Caco-2 (cell line): ENCODE measurements around the gene HKDC1. TPM values are rescaled to one million over a fixed set of nuclear protein-coding genes. Genes with fewer than 3 reads are reported as not detected.
A peak's percentile ranks its signal among the peaks of the same experiment; 100 is the strongest.

Experiments used
- BruUV-seq: library from RNA; stranded (reverse); fragments of 400-500 nt; replicated peaks from 2 replicates; lab custom pipeline; 2021; lab: Mats Ljungman, UMichigan
- CTCF ChIA-PET: fragments of 300-600 bp; sonication (Branson Sonifier 250); formaldehyde crosslinking; loops from one replicate; lab custom pipeline; 2022; ENCODE audit warnings: antibody characterized with exemption; lab: Charles Lee
- POLR2A ChIA-PET: fragments of 300-600 bp; sonication (Branson Sonifier 250); formaldehyde crosslinking; loops from one replicate; lab custom pipeline; 2022; ENCODE audit warnings: antibody characterized with exemption; lab: Charles Lee
- DNase-seq, 2 experiments: peaks; one replicate each; pipeline versions ENCODE4 v3.0.0 to v3.0.0-alpha.2; 2020 to 2022
- H3K27me3 ChIP-seq: replicated peaks from 2 replicates; pipeline ENCODE4 v1.6.0; 2011; ENCODE audit warnings: low read length; ENCODE audit not compliant: control insufficient read depth, insufficient read depth
- H3K36me3 ChIP-seq: 2 replicates; pipeline ENCODE4 v1.5.1; 2011; ENCODE audit warnings: low read length; ENCODE audit not compliant: control insufficient read depth, insufficient read depth
- H3K4me1 ChIP-seq: fragments of 250-450 bp; sonication (Bioruptor Pico); 2 replicates; pipeline ENCODE4 v1.5.1; 2020; ENCODE audit warnings: mild to moderate bottlenecking
- H3K4me3 ChIP-seq: 2 replicates; pipeline ENCODE4 v1.5.1; 2011; ENCODE audit warnings: low read depth, mild to moderate bottlenecking, control low read depth, low read length
- H3K9me3 ChIP-seq: fragments of 250-450 bp; sonication (Bioruptor Pico); 2 replicates; pipeline ENCODE4 v1.5.1; 2020; ENCODE audit warnings: mild to moderate bottlenecking, moderate library complexity
- H3K27ac Mint-ChIP-seq: one replicate; pipeline ENCODE4 v1.8.0; 2022; ENCODE audit warnings: mixed read lengths; ENCODE audit not compliant: unreplicated experiment
- H3K27me3 Mint-ChIP-seq: one replicate; pipeline ENCODE4 v1.8.0; 2022; ENCODE audit warnings: mixed read lengths; ENCODE audit not compliant: insufficient read depth, unreplicated experiment
- H3K36me3 Mint-ChIP-seq: one replicate; pipeline ENCODE4 v1.8.0; 2022; ENCODE audit warnings: mild to moderate bottlenecking, mixed read lengths; ENCODE audit not compliant: insufficient read depth, unreplicated experiment
- H3K4me1 Mint-ChIP-seq: one replicate; pipeline ENCODE4 v1.8.0; 2022; ENCODE audit warnings: low read depth, mixed read lengths; ENCODE audit not compliant: unreplicated experiment
- H3K4me3 Mint-ChIP-seq: one replicate; pipeline ENCODE4 v1.8.0; 2022; ENCODE audit warnings: mild to moderate bottlenecking, moderate library complexity, mixed read lengths; ENCODE audit not compliant: unreplicated experiment
- H3K9me3 Mint-ChIP-seq: one replicate; pipeline ENCODE4 v1.8.0; 2022; ENCODE audit warnings: mixed read lengths; ENCODE audit not compliant: unreplicated experiment
- CTCF ChIP-seq, 2 experiments: fragments of 200-600 bp in 1 of 2; IDR thresholded peaks; 1 replicate in 1 of 2; 2 replicates in 1 of 2; pipeline versions ENCODE4 v1.5.1 to v1.8.0; 2011 to 2022; ENCODE audit warnings: antibody characterized with exemption in 1 of 2, control low read depth in 1 of 2, inconsistent platforms in 1 of 2, low read depth in 1 of 2, low read length in 1 of 2, mild to moderate bottlenecking in 1 of 2, moderate library complexity in 1 of 2; ENCODE audit not compliant: insufficient read depth in 1 of 2, severe bottlenecking in 1 of 2, unreplicated experiment in 1 of 2
- intact Hi-C: fragments of 100-400 bp; cut with micrococcal nuclease; formaldehyde crosslinking; loops from one replicate; pipeline ENCODE4 v1.10.0; 2022; ENCODE audit not compliant: unreplicated experiment
- total RNA-seq: library from RNA; stranded (reverse); gene quantifications from 2 replicates; pipeline ENCODE4 v1.2.3, GENCODE V29; 2022

Gene HKDC1
- total RNA-seq, 1 experiment from 2014 or later: 24.5 TPM

DNA sequence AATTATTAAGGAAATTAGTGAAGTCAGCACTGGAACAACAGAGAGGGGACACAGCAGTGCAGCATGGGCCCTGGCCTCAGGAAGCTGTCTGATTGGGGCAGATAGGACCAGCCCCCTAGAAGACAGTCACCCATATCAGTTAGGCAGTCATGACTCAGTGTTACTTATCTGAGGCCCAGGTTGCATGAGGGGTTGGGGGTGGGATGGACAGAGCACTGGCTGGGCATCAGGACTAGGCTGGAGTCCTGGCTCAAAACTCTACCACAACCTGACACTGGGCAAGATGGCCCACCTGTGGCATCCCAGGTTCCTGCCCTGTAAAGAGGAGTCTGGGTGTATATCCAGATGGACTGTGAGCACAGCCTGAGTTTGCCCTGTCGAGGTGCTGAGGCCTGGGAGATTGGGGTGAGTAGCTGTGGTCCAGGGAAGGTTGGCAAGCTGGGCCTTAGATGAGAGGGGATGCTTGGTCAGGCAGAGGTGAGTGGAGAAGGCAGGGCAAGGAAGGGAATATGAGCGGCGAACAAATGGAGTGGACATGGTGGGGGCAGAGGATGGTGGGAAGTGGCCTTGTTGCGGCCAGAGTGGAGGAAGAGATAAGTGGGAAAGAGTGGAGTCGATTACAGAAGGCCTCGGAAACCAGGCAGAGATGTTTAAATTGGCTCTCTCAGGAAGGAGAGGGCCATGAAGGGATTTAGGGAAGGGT is 95.6 kb downstream of the HKDC1 start:
- Histone ChIP-seq H3K4me1 (peaks cover 60% of the 10 kb centered on the region), H3K27me3 (no peaks in the 10 kb centered on the region), H3K9me3 (no peaks in the 10 kb centered on the region), H3K4me3 (no peak overlapping the region), H3K36me3 (no peaks in the 10 kb centered on the region)
- ChIA-PET POLR2A (no interaction called here), CTCF (interaction anchor here (0.6 kb wide), 2 partner anchors 92 to 401 kb away, joined by 3 read pairs; no protein-coding TSS in a partner anchor)
- Mint-ChIP-seq H3K4me1 (peaks cover 31% of the 10 kb centered on the region), H3K27me3 (no peaks in the 10 kb centered on the region), H3K36me3 (peaks cover 10% of the 10 kb centered on the region), H3K27ac (peak overlapping the region; percentile 49), H3K4me3 (peak overlapping the region; percentile 38), H3K9me3 (no peaks in the 10 kb centered on the region)
- no peak for TF ChIP-seq CTCF (IDR thresholded peaks at IDR 0.05; ENCODE audit: insufficient read depth in 1 of 2, low read depth in 1 of 2, low read length in 1 of 2, severe bottlenecking in 1 of 2, unreplicated experiment in 1 of 2)
- DNase-seq: no peak
- intact Hi-C loops: loop anchor here (1.0 to 10.0 kb wide), 4 partner anchors 18 to 191 kb away; partner anchors contain the start of gene VPS26A
- BruUV-seq: no TSS peak

- ChIA-PET POLR2A (interaction anchor here (1.0 kb wide), 1 partner anchor 69 kb away, joined by 4 read pairs; no protein-coding TSS in a partner anchor), CTCF (no interaction called here)
- peak overlapping the region; percentile 10 for H3K4me3 Mint-ChIP-seq
- H3K4me1 ChIP-seq: peaks cover 55% of the 10 kb centered on the region
- no peak overlapping the region for H3K4me3 ChIP-seq
- H3K27ac Mint-ChIP-seq: peak overlapping the region; percentile 49
- H3K4me1 Mint-ChIP-seq: peaks cover 25% of the 10 kb centered on the region
- no peaks in the 10 kb centered on the region for H3K9me3 Mint-ChIP-seq
- no peak for TF ChIP-seq CTCF (IDR thresholded peaks at IDR 0.05; ENCODE audit: insufficient read depth in 1 of 2, low read depth in 1 of 2, low read length in 1 of 2, severe bottlenecking in 1 of 2, unreplicated experiment in 1 of 2)
- peaks cover 10% of the 10 kb centered on the region for H3K36me3 Mint-ChIP-seq
- no peaks in the 10 kb centered on the region for H3K27me3 Mint-ChIP-seq
- no peaks in the 10 kb centered on the region for H3K36me3 ChIP-seq
- H3K9me3 ChIP-seq: no peaks in the 10 kb centered on the region
- no peak for DNase-seq
- no TSS peak for BruUV-seq
- no peaks in the 10 kb centered on the region for H3K27me3 ChIP-seq
- intact Hi-C loops: loop anchor here (1.0 to 10.0 kb wide), 2 partner anchors 79 to 192 kb away; partner anchors contain the start of gene VPS26A
Measured at GRCh38 chr10:69316313-69317059, 96.4 kb downstream of the HKDC1 start.

Other genes with a start within 250 kb of the HKDC1 start
- gene KIFBP, start 231.5 kb upstream of the HKDC1 start, total RNA-seq: 57.6 and 58.9 TPM in 2 replicates
- gene SRGN, start 132.2 kb upstream of the HKDC1 start, total RNA-seq: not detected in 2 replicates
- gene VPS26A, start 96.2 kb upstream of the HKDC1 start, total RNA-seq: 133 and 143 TPM in 2 replicates
- gene SUPV3L1, start 40.1 kb upstream of the HKDC1 start, total RNA-seq: 77.1 and 79.2 TPM in 2 replicates
- 27.2 and 35.4 TPM in 2 replicates for gene HK1, start 58.2 kb downstream of the HKDC1 start, total RNA-seq
- gene TACR2, start 196.6 kb downstream of the HKDC1 start, total RNA-seq: 0.57 and 0.60 TPM in 2 replicates
- gene TSPAN15, start 231.1 kb downstream of the HKDC1 start, total RNA-seq: 86.5 and 89.0 TPM in 2 replicates